Tibial nerve (tissue), 3 donors: Measurements from ENCODE around the gene NKX6-1.

ENCODE experiments used
- CTCF ChIP-seq, 5 experiments: fragments of 200-600 bp in 3 of 5; fragments of 450-650 bp in 2 of 5; sonication (generic) in 3 of 5; IDR thresholded peaks; one replicate each; pipeline ENCODE4 v1.5.1; 2016 to 2019; ENCODE audit warnings: antibody characterized with exemption in 5 of 5, mild to moderate bottlenecking in 3 of 5, moderate library complexity in 2 of 5
- POLR2A ChIP-seq, 2 donors: fragments of 450-650 bp; IDR thresholded peaks; one replicate each; pipeline ENCODE4 v1.6.1; 2017; ENCODE audit warnings: antibody characterized with exemption in 2 of 2, mild to moderate bottlenecking in 2 of 2, moderate library complexity in 2 of 2

GRCh38 chr4:84496706-84497503 lies 2.2 kb downstream of the NKX6-1 start:
- TF ChIP-seq CTCF (IDR thresholded peaks at IDR 0.05) (no peak), POLR2A (IDR thresholded peaks at IDR 0.05) (no peak)
